DMS79 treated with DMSO at 0.1 percent for 48 hours (cell line): ENCODE measurements around the gene TLE1.

Experiments used
- DNase-seq: peaks from one replicate; lab custom pipeline; 2025; lab: John Stamatoyannopoulos, UW

TLE1 gene

DNA sequence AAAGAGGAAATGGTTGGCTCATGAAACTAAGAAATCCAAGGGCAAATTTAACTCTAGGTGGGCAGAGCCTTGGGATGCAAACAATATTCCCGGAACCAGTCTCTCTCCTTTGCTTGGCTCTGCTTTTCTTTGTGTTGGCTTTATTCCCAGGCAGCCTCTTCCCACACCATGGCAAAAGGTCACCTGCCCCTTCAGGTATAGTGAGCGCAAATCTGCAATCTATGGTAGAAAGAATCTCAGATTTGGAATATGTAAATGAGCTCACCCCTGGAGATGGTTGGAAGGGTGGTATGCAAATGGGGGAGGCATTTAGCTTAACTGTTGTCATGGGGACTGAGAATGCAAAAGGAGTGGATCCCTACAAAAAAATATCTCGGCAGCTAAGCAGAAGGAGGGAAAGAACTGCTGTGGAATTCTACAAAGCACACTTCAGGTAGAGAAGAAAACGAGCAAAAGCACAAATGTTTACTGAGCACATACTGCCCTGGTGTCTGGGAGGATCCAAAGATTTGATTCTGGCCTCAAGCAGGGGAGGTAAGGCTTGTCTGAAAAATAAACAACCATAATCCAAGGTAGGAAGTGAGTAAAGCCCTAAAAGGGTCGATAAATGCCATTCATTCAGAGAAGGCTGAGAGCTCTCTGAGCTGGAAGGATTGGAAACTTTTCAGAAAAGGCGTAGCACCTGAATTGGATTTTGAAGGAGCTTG is 139.7 kb downstream of the TLE1 start:
- DNase-seq: no peak

DNA sequence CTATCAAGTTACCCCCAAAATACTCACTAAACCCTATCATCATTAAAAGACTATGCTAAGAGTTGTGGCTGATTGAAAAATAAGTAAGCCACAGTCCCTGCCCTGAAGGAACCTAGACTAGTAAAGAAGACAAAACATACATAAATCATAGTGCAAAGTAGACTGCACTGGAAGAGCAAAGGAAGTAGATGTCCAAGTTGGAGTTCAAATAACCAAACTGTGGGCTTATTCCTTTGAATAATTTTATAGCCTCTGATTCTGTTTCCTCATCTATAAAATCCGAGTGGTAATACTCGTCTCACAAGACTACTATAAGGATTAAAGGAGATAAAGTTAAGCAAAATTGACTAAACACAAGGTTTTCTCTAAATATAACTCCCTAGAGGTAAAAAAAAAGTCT is 140.4 kb downstream of the TLE1 start:
- DNase-seq: no peak

DNA sequence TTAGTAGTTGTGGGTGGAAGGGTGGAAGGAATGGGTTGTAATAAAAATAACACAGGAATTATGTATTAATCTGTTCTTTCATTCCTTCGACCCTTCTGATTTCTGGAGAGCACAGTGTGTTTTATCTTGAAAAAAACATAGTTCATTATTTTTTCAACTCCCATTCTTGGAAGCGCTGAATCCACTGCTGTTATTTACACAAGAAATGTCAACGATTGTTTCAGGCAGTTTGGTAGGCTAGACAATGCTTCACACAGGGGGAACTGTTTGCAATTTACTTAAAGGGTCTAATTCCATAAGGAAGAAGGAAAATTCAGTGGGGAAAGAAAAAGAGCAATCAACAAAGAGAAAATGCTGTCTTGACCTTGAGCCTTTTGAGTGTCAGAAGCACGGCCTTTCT is 142.9 kb downstream of the TLE1 start:
- no peak for DNase-seq

- no peak for DNase-seq
These were observed 145.7 kb downstream of the TLE1 start for GRCh38 chr9:81543695-81544094.

DNA sequence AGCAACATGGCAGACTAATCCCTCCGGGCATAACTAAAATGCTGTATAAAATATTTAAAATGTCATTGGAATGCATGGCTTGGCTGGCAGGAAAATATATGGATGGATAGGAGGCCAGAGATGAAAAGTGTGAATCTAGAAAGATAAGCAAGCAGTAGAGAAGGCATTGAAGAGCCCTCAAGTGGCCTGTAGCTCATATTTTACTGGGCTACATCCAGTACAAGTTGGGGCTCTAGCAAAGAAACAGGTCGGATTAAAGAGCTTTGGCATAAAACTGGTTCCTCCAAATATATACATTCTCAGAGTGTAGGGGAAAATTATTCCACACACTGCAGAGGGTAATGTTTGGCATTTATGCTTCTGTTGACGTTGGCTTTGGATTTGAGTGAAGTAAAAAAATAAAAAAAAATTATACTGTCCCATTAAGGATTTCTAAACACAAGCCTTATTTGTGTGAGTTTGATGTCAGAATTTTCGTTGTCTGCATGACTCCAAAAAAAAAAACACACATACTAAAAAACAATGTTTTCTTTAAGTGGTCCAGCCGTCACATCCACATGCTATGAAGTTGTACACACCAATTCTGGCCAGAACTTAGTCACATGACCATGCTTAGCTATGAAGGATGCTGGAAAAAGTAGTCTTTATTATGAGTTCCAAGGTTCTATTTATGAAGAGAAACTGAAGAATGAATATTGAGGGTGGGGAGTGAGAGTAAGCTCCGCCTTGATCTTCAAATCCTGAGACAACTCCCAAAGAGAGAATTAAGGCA is 147.0 kb downstream of the TLE1 start:
- no peak for DNase-seq

DNA sequence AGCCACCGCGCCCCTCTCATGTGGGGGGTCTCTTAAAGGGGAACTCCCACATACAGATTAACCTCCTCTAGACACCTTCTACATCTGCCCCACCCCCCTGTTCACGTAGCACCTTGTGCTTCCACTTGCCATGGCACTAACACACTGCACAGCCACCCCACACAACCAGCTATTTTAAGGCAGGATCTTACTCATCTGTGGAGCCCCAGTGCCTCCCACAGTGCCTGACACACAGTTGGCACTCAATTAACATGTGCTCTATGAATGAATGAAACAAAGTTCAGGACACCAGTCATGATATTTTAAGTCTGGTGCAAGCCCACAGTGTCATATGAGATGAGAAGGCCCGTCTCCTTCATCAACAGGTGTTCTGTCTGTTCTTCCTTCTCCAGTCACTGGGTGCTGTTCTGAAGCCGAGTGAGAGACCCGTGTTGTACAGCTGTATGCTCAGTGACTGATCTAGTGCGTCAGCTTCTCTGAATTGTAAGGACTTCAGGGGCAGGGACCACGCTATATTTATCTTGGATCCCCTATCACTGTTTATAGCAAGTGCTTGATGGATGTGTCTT is 149.1 kb downstream of the TLE1 start:
- DNase-seq: no peak

- no peak for DNase-seq
These were observed 150.0 kb downstream of the TLE1 start for GRCh38 chr9:81539317-81539716.

- no peak for DNase-seq
These were observed 150.5 kb downstream of the TLE1 start for GRCh38 chr9:81538890-81539289.

DNA sequence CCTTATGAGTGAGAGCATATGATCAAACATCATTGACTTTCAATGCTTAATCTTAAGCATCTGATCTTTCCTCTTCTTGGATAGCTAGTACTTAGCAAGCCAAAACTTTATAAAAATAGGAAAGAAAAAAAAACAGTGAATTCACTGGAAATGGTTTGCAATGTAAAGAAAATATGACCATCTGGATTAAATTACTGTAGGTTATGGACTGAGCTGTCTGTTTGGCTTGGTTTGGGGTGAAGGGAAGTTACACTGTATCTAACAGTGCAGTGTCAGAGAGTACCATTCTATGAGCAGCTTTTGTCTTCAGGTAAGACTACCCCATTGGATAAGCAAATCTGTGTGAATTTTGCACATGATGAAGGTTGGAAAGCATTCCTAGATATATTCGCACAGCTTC is 151.4 kb downstream of the TLE1 start:
- no peak for DNase-seq

GRCh38 chr9:81536242-81537025 is 152.9 kb downstream of the TLE1 start:
- no peak for DNase-seq

DNA sequence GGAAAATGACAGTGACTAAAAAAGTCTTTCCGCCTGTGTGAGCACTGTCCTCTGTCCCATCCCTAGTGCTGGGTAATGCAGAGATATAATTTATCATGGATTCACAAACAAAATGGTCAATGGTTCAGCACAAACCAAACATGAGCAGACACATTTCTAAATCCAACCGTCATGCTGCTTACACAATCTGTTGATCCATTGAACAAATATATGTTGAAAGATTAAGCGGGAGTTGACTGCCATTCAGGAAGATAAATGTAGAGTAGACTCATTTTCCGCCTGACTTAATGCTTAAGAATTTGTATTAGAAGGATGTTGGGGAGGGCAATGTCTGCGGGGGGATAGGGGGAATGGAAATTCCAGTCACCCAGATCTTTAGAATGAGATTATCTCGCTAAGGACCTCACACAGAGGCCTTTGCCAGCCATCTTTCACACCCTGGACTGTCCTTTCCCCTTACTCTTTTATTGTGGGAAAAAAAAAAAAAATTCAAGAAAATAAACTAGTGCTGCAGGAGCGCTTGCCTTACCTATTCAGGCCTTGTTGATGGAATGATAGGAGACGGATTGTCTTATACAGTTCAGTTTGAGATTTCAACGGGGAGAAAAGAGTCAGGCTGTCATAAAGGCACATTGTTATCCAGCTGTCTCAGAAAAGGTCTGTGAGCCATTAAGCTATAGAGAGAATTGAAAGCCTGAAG is 153.7 kb downstream of the TLE1 start:
- no peak for DNase-seq

DNA sequence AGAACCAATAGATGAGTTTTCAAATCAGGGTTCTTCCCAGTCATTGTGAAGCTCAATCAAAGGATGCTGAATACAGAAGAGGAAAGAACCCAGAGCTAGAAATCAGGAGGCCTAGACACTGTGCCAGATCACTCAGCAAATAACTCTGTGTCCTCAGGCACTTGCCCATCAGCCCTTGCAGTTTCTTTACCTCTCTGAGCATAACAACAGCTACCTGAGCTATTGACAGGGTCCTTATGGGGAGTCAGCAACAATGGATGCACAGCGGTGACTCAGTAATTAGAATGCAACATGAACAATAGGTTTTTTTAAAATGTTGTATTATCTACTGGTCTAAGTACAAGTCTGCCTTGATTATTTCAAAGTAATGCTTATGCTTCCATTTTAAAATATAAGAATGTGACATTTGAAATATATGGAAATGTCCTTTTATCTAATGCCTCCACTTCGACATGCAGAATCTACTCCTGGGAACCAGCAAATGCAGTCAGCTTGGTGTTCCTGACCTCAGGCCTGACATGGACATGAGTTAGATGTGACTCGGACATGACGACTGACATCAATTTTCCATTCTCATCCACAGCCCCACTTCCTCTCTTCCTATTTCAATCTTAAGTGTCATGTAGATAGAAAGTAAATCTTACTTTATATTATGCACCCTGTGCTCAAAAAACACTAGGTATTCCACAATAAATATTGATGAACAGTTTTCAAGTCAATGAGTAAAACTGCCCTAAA is 155.0 kb downstream of the TLE1 start:
- DNase-seq: no peak
